Neural progenitor cell (in vitro differentiated cells): Measurements from ENCODE around the gene CC2D1A. TPM values are rescaled to one million over a fixed set of nuclear protein-coding genes. Genes with fewer than 3 reads are reported as not detected.

ENCODE experiments used
- DNase-seq: peaks from one replicate; pipeline ENCODE4 v3.0.0-alpha.2; 2016; ENCODE audit warnings: low spot score
- H2AFZ ChIP-seq: fragments of 200-600 bp; sonication (generic); replicated peaks from 2 replicates; pipeline ENCODE4 v1.6.1; 2016; ENCODE audit warnings: antibody characterized with exemption
- H3F3A ChIP-seq: fragments of 200-600 bp; sonication (generic); 2 replicates; pipeline ENCODE4 v1.6.1; 2016; ENCODE audit warnings: antibody characterized with exemption, low read depth
- H3K27ac ChIP-seq: fragments of 200-600 bp; sonication (generic); 2 replicates; pipeline ENCODE4 v1.5.1; 2016; ENCODE audit warnings: mild to moderate bottlenecking
- H3K27me3 ChIP-seq: fragments of 200-600 bp; sonication (generic); 2 replicates; pipeline ENCODE4 v1.6.1; 2016; ENCODE audit warnings: mild to moderate bottlenecking, moderate library complexity
- H3K36me3 ChIP-seq: fragments of 200-600 bp; sonication (generic); 2 replicates; pipeline ENCODE4 v1.5.1; 2016
- H3K4me1 ChIP-seq: fragments of 200-600 bp; sonication (generic); 2 replicates; pipeline ENCODE4 v1.6.1; 2016; ENCODE audit warnings: mixed run types
- H3K4me2 ChIP-seq: fragments of 200-600 bp; sonication (generic); 2 replicates; pipeline ENCODE4 v1.6.1; 2016
- H3K4me3 ChIP-seq: fragments of 200-600 bp; sonication (generic); 2 replicates; pipeline ENCODE4 v1.5.1; 2016
- H3K79me2 ChIP-seq: fragments of 200-600 bp; sonication (generic); 2 replicates; pipeline ENCODE4 v1.6.1; 2016; ENCODE audit warnings: low read depth
- H3K9ac ChIP-seq: fragments of 200-600 bp; sonication (generic); 2 replicates; pipeline ENCODE4 v1.6.1; 2016
- H3K9me3 ChIP-seq: fragments of 200-600 bp; sonication (generic); 2 replicates; pipeline ENCODE4 v1.5.1; 2016; ENCODE audit warnings: low read depth
- H4K20me1 ChIP-seq: fragments of 200-600 bp; sonication (generic); 2 replicates; pipeline ENCODE4 v1.6.1; 2016; ENCODE audit warnings: low read depth
- H3K27ac Mint-ChIP-seq: 3 replicates; pipeline ENCODE4 v1.8.0; 2021; ENCODE audit warnings: mixed read lengths
- H3K27me3 Mint-ChIP-seq: 2 replicates; pipeline ENCODE4 v1.8.0; 2022; ENCODE audit warnings: low read depth, mild to moderate bottlenecking, inconsistent platforms, moderate library complexity, mixed read lengths; ENCODE audit not compliant: insufficient read depth
- H3K36me3 Mint-ChIP-seq: 3 replicates; pipeline ENCODE4 v1.8.0; 2021; ENCODE audit warnings: mixed read lengths
- H3K4me1 Mint-ChIP-seq: 3 replicates; pipeline ENCODE4 v1.8.0; 2021; ENCODE audit warnings: mixed read lengths
- H3K4me3 Mint-ChIP-seq: 3 replicates; pipeline ENCODE4 v1.8.0; 2021; ENCODE audit warnings: mild to moderate bottlenecking, moderate library complexity, mixed read lengths
- H3K9me3 Mint-ChIP-seq: 3 replicates; pipeline ENCODE4 v1.8.0; 2020; ENCODE audit warnings: mixed read lengths
- CTCF ChIP-seq: fragments of 200-600 bp; sonication (generic); IDR thresholded peaks from 2 replicates; pipeline ENCODE4 v1.5.1; 2017; ENCODE audit warnings: antibody characterized with exemption, mild to moderate bottlenecking
- EZH2 ChIP-seq: fragments of 200-600 bp; sonication (generic); IDR thresholded peaks from 2 replicates; pipeline ENCODE4 v1.6.1; 2017; ENCODE audit warnings: antibody characterized with exemption, mild to moderate bottlenecking, moderate library complexity
- EZH2phosphoT487 ChIP-seq: fragments of 200-600 bp; sonication (generic); IDR thresholded peaks from 2 replicates; pipeline ENCODE4 v1.6.1; 2017; ENCODE audit warnings: antibody characterized with exemption
- total RNA-seq: library from RNA; depleted of rRNA; stranded (reverse); fragments of >200 nt; gene quantifications from 2 replicates; pipeline ENCODE4 v1.2.3, GENCODE V29; 2015; ENCODE audit warnings: low replicate concordance

The CC2D1A gene
- total RNA-seq, 1 donor from 2014 or later = 8.1 TPM

- Histone ChIP-seq H3F3A (peaks cover 4% of the 10 kb centered on the region), H3K4me2 (no peak overlapping the region), H3K79me2 (peaks cover 28% of the 10 kb centered on the region), H4K20me1 (peaks cover 52% of the 10 kb centered on the region), H3K36me3 (no peaks in the 10 kb centered on the region), H3K9me3 (no peaks in the 10 kb centered on the region), H3K27ac (no peak overlapping the region), H3K9ac (no peak overlapping the region), H3K4me1 (peaks cover 10% of the 10 kb centered on the region), H3K4me3 (no peak overlapping the region), H3K27me3 (no peaks in the 10 kb centered on the region), H2AFZ (no peak overlapping the region)
- TF ChIP-seq CTCF (no peak), EZH2phosphoT487 (no peak), EZH2 (no peak)
- Mint-ChIP-seq H3K4me3 (no peak overlapping the region), H3K9me3 (no peaks in the 10 kb centered on the region), H3K36me3 (peaks cover 18% of the 10 kb centered on the region), H3K4me1 (peaks cover 12% of the 10 kb centered on the region), H3K27me3 (peaks cover 4% of the 10 kb centered on the region), H3K27ac (no peak overlapping the region)
- no peak for DNase-seq
Observed at GRCh38 chr19:13957051-13957450, 51.0 kb downstream of the CC2D1A start.

DNA sequence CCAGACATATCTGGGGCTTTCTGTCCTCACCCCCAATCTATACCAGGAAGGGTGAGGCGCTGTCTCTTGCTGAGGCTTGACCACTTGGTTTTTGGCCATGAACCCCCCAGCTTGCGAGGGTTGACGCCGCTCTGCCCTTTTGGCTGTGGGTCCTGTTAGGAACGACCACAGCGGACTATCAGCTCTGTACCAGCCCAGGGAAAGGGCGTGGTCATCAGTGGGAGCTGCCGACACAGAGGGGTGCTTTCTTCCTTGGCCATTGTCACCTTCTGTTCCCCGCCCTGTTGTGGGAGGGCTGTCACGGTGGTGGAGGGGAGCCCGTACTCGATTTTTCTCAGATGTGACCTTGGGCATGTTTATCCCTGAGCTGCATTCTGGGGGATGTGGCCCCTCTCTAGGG, 52.0 kb downstream of the CC2D1A start:
- H3K4me3 Mint-ChIP-seq = no peak overlapping the region
- H3K27me3 Mint-ChIP-seq = peaks cover 4% of the 10 kb centered on the region
- Histone ChIP-seq H3K27ac (no peak overlapping the region), H3K9ac (no peak overlapping the region), H3K4me2 (no peak overlapping the region), H3K79me2 (peaks cover 25% of the 10 kb centered on the region), H3K9me3 (no peaks in the 10 kb centered on the region), H3K4me1 (peaks cover 18% of the 10 kb centered on the region), H3K4me3 (no peak overlapping the region), H3K27me3 (peaks cover 5% of the 10 kb centered on the region), H4K20me1 (peaks cover 51% of the 10 kb centered on the region), H2AFZ (no peak overlapping the region), H3K36me3 (no peaks in the 10 kb centered on the region), H3F3A (peaks cover 7% of the 10 kb centered on the region)
- peaks cover 12% of the 10 kb centered on the region for H3K4me1 Mint-ChIP-seq
- H3K36me3 Mint-ChIP-seq = peaks cover 18% of the 10 kb centered on the region
- H3K27ac Mint-ChIP-seq = no peak overlapping the region
- TF ChIP-seq EZH2phosphoT487 (no peak), EZH2 (no peak), CTCF (no peak)
- no peak for DNase-seq
- H3K9me3 Mint-ChIP-seq = no peaks in the 10 kb centered on the region

DNA sequence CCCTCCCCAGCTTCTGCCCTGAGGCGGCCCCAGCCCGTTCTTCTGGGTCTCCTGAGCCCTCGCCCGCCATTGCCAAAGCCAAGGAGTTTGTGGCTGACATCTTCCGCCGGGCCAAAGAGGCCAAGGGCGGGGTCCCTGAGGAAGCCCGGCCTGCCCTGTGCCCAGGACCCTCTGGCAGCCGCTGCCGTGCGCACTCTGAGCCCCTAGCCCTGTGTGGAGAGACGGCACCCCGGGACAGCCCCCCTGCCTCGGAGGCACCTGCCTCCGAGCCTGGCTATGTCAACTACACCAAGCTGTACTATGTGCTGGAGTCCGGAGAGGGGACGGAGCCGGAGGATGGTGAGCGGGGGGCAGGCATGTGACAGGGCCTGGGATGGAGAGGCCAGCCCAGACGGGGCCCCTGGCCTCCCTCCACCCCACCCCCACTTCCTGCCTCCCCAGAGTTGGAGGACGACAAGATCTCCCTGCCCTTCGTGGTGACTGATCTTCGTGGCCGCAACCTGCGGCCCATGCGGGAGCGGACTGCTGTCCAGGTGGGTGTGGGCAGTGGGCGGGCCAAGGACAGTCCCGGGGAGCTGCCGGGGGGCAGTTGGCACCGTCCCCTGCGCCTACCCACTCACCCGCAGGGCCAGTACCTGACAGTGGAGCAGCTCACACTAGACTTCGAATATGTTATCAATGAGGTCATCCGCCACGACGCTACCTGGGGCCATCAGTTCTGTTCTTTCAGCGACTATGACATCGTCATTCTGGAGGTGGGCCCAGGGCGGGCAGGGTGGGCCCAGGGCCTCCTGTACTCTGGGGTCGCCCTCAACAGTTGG, 53.4 kb downstream of the CC2D1A start:
- H3K4me3 Mint-ChIP-seq = no peak overlapping the region
- Histone ChIP-seq H3K4me2 (no peak overlapping the region), H3K9ac (no peak overlapping the region), H3K79me2 (peaks cover 12% of the 10 kb centered on the region), H3K9me3 (no peaks in the 10 kb centered on the region), H3K27me3 (peaks cover 16% of the 10 kb centered on the region), H3F3A (peaks cover 4% of the 10 kb centered on the region), H4K20me1 (peaks cover 38% of the 10 kb centered on the region), H2AFZ (no peak overlapping the region), H3K4me1 (peaks cover 12% of the 10 kb centered on the region), H3K27ac (no peak overlapping the region), H3K36me3 (no peaks in the 10 kb centered on the region), H3K4me3 (no peak overlapping the region)
- no peak overlapping the region for H3K27ac Mint-ChIP-seq
- TF ChIP-seq EZH2 (no peak), EZH2phosphoT487 (no peak), CTCF (no peak)
- peaks cover 5% of the 10 kb centered on the region for H3K4me1 Mint-ChIP-seq
- H3K27me3 Mint-ChIP-seq = peaks cover 4% of the 10 kb centered on the region
- H3K36me3 Mint-ChIP-seq = peaks cover 18% of the 10 kb centered on the region
- H3K9me3 Mint-ChIP-seq = no peaks in the 10 kb centered on the region
- no peak for DNase-seq
